Ovary (tissue), 9 donors: ENCODE measurements around the gene MGAT4D. TPM values are rescaled to one million over a fixed set of nuclear protein-coding genes. Genes with fewer than 3 reads are reported as not detected.
"Not testable (repeated sequence)": the region's sequence is repeated elsewhere in the genome, so short reads cannot be mapped to it uniquely, and the experiment has no call there.

ENCODE experiments used
- DNase-seq, 5 donors: peaks; one replicate each; pipeline ENCODE4 v3.0.0-alpha.2; 2019 to 2020
- H3K27ac ChIP-seq, 2 donors: fragments of 200-600 bp; one replicate each; pipeline versions ENCODE4 v1.5.1 to v1.8.0; 2019 to 2022
- H3K27me3 ChIP-seq: fragments of 200-600 bp; one replicate; pipeline ENCODE4 v1.8.0; 2022
- H3K36me3 ChIP-seq: fragments of 200-600 bp; sonication (generic); one replicate; pipeline ENCODE4 v1.5.1; 2019
- H3K4me1 ChIP-seq: one replicate; pipeline ENCODE4 v1.8.1; 2013; ENCODE audit warnings: mild to moderate bottlenecking, moderate library complexity; ENCODE audit not compliant: insufficient read depth
- H3K4me3 ChIP-seq: fragments of 200-600 bp; sonication (generic); one replicate; pipeline ENCODE4 v1.5.1; 2017
- H3K9me3 ChIP-seq, 2 donors: fragments of 200-600 bp in 1 of 2; sonication (generic) in 1 of 2; one replicate each; pipeline versions ENCODE4 v1.5.1 to v1.8.1; 2013 to 2019; ENCODE audit warnings: mild to moderate bottlenecking in 1 of 2, moderate library complexity in 1 of 2
- CTCF ChIP-seq, 3 donors: fragments of 450-650 bp in 2 of 3; fragments of 200-600 bp in 1 of 3; IDR thresholded peaks; one replicate each; pipeline versions ENCODE4 v1.5.1 to v1.8.0; 2016 to 2022; ENCODE audit warnings: antibody characterized with exemption in 3 of 3, mild to moderate bottlenecking in 1 of 3
- EP300 ChIP-seq: sonication (generic); formaldehyde crosslinking; IDR thresholded peaks from one replicate; pipeline ENCODE4 v1.6.1; 2017; ENCODE audit warnings: antibody characterized with exemption
- POLR2A ChIP-seq: fragments of 450-650 bp; IDR thresholded peaks from one replicate; pipeline ENCODE4 v1.6.1; 2017; ENCODE audit warnings: antibody characterized with exemption, mild to moderate bottlenecking, moderate library complexity
- WGBS, 3 donors: extraction: QIAGEN DNeasy Blood & Tissue Kit in 1 of 3; methylation state at CpG; one replicate each; pipeline versions ENCODE4 v1.1.5 to v1.1.7; 2013 to 2017; 5-methylcytosine and 5-hydroxymethylcytosine counted together
- intact Hi-C, 4 donors: fragments of 100-400 bp; cut with DNase I; formaldehyde crosslinking; loops; one replicate each; pipeline versions ENCODE4 v1.11.0 to v1.15.1; 2022 to 2023
- polyA plus RNA-seq, 2 donors: library from polyadenylated mRNA; stranded (reverse); fragments of 200-250 nt in 1 of 2; fragments of 350-450 nt in 1 of 2; fragmentation: Illumina TruSeq in 1 of 2; extraction: RNeasy Lipid Tissue Mini Kit (QIAGEN cat#74804) in 1 of 2; gene quantifications; one replicate each; pipeline ENCODE4 v1.2.3, GENCODE V29; 2013 to 2014
- total RNA-seq, 7 donors: library from RNA; depleted of rRNA in 2 of 7; stranded (reverse); fragments of >200 nt in 2 of 7; fragmentation: NEBNext Ultra II Directional in 3 of 7; extraction: Animal tissue kit (Norgen Biotek cat#: 25700) in 3 of 7; gene quantifications; one replicate each; pipeline versions ENCODE4 v1.1.0 to v1.2.4, GENCODE V29; 2016 to 2023
- donor health status: DM: no; HTN: no; CAD: no; lungs with moderate emphysema.
- donor health status: DM: no; HTN: no; CAD: no.
- donor health status: Bipolar disorder and iron deficiency.
- donor health status: DM: yes; HTN: yes; CAD: no.
- donor health status: DM: no; HTN: no; CAD: no.
- donor health status: DM: yes; HTN: yes; CAD: no.

The MGAT4D gene
- total and polyA plus RNA-seq, 9 donors: not detected

GRCh38 chr4:140450352-140450751 is 47.7 kb downstream of the MGAT4D start:
- H3K27ac ChIP-seq: no peak overlapping the region
- no peaks in the 10 kb centered on the region for H3K36me3 ChIP-seq
- 58 to 62% (median 61%) methylated on average over 3 of the region's 3 CpGs for WGBS, 3 donors
- no peaks in the 10 kb centered on the region for H3K9me3 ChIP-seq
- no peaks in the 10 kb centered on the region for H3K4me1 ChIP-seq
- intact Hi-C loops: no loop called here
- no peaks in the 10 kb centered on the region for H3K27me3 ChIP-seq
- no peak for DNase-seq
- TF ChIP-seq EP300 (no peak), CTCF (IDR thresholded peaks at IDR 0.05) (no peak), POLR2A (no peak)
- no peak overlapping the region for H3K4me3 ChIP-seq

GRCh38 chr4:140448830-140449229 is 49.3 kb downstream of the MGAT4D start:
- no peaks in the 10 kb centered on the region for H3K27me3 ChIP-seq
- TF ChIP-seq CTCF (IDR thresholded peaks at IDR 0.05) (no peak), EP300 (no peak), POLR2A (no peak)
- no peak overlapping the region for H3K27ac ChIP-seq
- 21 to 31% (median 22%) methylated on average over 2 of the region's 2 CpGs for WGBS, 3 donors
- no peaks in the 10 kb centered on the region for H3K36me3 ChIP-seq
- H3K9me3 ChIP-seq: no peaks in the 10 kb centered on the region
- no peaks in the 10 kb centered on the region for H3K4me1 ChIP-seq
- H3K4me3 ChIP-seq: no peak overlapping the region
- DNase-seq: no peak
- intact Hi-C loops: no loop called here

- no peaks in the 10 kb centered on the region for H3K4me1 ChIP-seq
- H3K4me3 ChIP-seq: no peak overlapping the region
- no peak for DNase-seq
- intact Hi-C loops: no loop called here
- no peak overlapping the region for H3K27ac ChIP-seq
- no peaks in the 10 kb centered on the region for H3K9me3 ChIP-seq
- no peaks in the 10 kb centered on the region for H3K27me3 ChIP-seq
- WGBS, 3 donors: 47 to 60% (median 49%) methylated on average over 3 of the region's 3 CpGs
- no peaks in the 10 kb centered on the region for H3K36me3 ChIP-seq
- no peak for TF ChIP-seq CTCF (IDR thresholded peaks at IDR 0.05)
- TF ChIP-seq EP300: no peak
- no peak for TF ChIP-seq POLR2A
Observed at GRCh38 chr4:140448162-140448561, 49.9 kb downstream of the MGAT4D start.

- H3K27me3 ChIP-seq, H3K4me3 ChIP-seq, H3K27ac ChIP-seq, DNase-seq, H3K9me3 ChIP-seq, H3K4me1 ChIP-seq, intact Hi-C loops, H3K36me3 ChIP-seq: not testable (repeated sequence)
- 87 to 92% (median 90%) methylated on average over 4 of the region's 4 CpGs for WGBS, 3 donors
Observed at GRCh38 chr4:140444347-140444746, 53.7 kb downstream of the MGAT4D start.

- H3K4me3 ChIP-seq: no peak overlapping the region
- intact Hi-C loops: no loop called here
Observed at GRCh38 chr4:140439644-140440142, 58.4 kb downstream of the MGAT4D start.

More at GRCh38 chr4:140439644-140440142, 58.4 kb downstream of the MGAT4D start:
- Histone ChIP-seq H3K27me3 (no peaks in the 10 kb centered on the region), H3K27ac (no peak overlapping the region), H3K9me3 (no peaks in the 10 kb centered on the region), H3K4me1 (no peaks in the 10 kb centered on the region), H3K36me3 (no peaks in the 10 kb centered on the region)
- no peak for TF ChIP-seq EP300
- no peak for DNase-seq
